HG03060 (cell line): ENCODE measurements around the gene ZBTB26.
"Not testable (repeated sequence)": the region's sequence is repeated elsewhere in the genome, so short reads cannot be mapped to it uniquely, and the experiment has no call there.

Experiments used
- ATAC-seq: cut with Tn5 transposase; IDR thresholded peaks from one replicate; pipeline ENCODE4 v1.9.1; 2021; ENCODE audit warnings: low read depth, moderate number of reproducible peaks; ENCODE audit not compliant: unreplicated experiment

The ZBTB26 gene

DNA sequence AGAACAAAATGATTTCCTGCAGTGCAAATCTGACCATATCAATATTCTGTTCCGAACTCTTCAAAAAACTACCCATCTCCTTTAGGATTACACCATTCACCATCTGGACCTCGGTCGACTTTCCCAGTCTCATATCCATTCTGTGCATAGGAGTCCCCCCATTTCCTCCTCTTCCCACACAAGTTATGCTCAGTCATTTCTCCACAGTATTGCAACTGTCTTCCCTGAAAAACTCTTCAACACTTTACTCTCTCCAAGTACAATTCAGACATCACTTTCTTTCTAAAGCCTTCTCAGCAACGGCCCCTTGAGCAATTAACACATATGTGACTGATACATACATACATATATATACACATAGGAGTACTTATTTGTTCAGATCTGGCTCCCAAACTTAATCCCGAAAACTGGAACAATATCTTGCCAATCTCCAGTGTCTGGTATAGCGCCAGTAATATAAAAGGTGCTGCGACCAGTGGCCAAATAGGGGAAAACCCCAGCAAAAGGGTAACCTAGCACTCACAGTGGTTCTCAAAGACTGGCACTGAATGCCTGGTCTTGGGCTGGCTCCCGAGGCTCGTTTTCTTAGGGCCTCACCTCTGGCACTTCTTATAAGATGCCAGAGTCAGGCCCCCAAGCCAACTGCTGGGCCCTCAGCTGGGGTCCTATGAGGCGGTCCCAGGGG lies 629 bp downstream of the ZBTB26 start:
- ATAC-seq = no peak

DNA sequence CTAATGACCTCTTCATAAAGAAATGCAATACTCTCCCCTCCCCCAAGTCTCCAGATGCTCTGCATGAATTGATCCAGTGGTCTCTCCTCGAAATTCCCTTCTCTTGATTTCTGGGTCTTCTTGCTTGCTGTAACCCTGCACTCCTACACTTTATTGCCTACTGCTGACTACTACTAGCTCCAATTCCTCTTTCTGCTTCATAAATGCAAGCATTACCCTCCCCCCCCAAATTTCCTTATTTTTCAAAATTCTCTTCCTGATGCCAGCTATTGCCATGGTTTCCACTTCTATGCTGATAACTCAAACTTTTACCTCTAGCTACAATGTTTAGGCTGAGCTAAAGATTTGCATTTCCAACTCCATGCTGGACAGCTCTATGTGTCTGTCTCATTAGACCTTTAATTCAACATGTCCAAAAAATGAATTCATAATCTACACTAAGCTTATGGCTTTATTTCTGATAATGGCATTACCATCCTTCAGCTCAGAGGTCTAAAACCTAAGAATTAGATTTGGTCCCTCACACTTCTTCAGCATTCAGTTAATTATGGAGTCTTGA lies 1.4 kb downstream of the ZBTB26 start:
- ATAC-seq = no peak

DNA sequence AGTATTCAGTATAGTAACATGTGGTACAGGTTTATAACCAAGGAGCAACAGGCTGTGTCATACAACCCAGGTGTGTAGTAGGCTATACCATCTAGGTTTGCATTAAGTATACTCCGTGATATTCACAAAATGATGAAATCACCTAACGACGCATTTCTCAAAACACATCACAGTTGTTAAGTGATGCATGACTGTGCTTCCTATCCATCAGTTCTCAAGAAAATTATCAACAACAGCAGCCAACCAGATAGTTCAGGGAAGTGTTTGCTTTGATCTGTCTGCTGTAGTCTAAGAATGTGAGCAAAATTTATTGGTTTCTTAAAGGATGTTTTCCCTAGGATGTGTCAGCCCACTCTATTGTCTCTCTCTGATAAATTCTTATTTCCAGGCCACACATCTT lies 7.4 kb downstream of the ZBTB26 start:
- no peak for ATAC-seq

DNA sequence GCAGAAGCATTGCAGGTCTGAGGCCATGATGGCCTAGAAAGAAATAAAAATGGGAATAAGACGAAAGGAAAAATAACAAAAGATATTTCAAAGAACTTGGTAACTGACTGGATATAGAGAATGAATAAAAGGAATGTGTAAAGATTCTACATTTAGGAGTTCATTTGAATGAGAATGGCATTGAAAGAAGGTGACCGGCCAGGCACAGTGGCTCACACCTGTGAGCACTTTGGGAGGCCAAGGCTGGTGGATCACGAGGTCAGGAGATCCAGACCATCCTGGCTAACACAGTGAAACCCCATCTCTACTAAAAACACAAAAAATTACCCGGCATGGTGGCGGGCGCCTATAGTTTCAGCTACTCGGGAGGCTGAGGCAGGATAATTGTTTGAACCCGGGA lies 8.6 kb downstream of the ZBTB26 start:
- no peak for ATAC-seq

DNA sequence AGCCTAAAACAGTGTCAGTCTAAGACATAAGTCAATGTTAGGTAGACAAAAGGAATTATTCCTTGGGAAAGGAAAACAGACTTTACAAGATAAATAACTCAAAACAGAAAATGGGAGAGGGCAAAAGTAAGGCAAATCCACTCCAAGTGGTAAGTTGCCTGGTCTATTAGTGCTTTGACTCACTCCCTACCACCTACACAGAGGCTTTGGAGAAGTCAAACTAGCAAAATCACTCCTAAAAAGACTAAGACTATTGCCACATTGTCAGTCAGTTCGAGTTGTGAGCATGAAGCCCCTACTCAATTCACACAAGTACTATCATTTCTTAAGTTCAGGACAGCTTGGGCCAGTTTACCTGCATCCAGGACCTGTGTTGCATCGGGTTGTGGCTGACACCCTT lies 13.0 kb downstream of the ZBTB26 start:
- ATAC-seq = no peak

DNA sequence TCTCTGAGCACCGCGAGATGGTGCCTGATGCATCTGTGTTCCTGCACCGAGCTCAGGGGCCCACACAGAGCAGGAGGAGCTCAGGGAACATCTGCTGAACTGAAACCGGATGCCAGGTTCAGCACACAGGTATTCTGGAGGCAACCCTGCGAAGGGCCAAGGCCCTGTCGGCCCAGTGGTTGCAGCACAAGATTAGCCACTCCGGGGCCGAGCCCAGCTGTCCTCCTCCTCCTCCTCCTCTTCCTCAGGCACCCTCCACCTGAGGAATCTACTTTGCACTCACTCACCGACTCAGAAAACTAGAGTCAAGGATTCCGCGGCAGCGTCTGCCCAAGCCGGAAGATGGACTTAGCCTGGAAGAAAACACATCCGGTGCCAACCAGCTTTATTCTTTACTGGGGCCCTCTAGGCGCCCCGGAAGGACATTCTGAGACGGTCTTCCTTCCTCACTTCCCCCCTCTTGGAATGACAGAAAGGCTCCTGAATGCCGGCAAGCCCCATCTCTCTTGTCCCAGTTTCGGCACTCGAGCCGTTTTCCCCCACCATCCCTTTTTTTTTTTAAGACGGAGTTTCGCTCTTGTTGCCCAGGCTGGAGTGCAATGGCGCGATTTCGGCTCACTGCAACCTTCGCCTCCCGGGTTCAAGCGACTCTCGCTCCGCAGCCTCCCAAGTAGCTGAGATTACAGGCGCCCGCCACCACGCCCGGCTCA lies 18.2 kb downstream of the ZBTB26 start, which contains the start of gene ZBTB6:
TSS of gene ZBTB6 (minus strand) at position 360 of the 710 bp plus-strand sequence. CDS start 1,251 bp downstream, outside the sequence.
- ATAC-seq = peak; percentile 92

DNA sequence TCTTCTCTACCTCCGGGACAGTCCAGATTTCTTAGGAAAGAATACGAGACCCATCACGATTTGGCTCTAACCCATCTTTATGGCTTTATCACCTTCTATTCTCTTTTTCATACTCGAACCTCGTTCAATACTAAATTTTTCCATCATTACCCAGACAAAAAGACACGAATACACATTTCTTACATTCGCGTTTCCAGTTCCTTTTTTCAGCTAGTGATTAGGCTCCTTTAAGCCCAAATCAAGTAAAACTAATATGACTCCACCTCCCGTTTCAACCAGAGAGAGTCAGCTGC lies 18.7 kb downstream of the ZBTB26 start:
- ATAC-seq = no peak

DNA sequence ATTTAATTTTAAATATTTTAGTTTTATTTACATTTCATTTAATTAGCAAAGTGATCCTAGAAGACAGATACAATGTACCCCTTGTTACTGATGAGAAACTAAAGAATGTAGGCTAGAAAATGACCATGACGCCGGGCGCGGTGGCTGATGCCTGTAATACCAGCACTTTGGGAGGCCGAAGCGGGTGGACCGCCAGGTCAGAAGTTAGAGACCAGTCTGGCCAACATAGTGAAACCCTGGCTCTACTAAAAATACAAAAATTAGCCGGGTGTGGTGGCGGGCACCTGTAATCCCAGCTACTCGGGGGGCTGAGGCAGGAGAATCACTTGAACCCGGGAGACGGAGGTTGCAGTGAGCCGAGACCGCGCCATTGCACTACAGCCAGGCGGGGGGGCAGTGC lies 25.2 kb downstream of the ZBTB26 start:
- not testable (repeated sequence) for ATAC-seq

DNA sequence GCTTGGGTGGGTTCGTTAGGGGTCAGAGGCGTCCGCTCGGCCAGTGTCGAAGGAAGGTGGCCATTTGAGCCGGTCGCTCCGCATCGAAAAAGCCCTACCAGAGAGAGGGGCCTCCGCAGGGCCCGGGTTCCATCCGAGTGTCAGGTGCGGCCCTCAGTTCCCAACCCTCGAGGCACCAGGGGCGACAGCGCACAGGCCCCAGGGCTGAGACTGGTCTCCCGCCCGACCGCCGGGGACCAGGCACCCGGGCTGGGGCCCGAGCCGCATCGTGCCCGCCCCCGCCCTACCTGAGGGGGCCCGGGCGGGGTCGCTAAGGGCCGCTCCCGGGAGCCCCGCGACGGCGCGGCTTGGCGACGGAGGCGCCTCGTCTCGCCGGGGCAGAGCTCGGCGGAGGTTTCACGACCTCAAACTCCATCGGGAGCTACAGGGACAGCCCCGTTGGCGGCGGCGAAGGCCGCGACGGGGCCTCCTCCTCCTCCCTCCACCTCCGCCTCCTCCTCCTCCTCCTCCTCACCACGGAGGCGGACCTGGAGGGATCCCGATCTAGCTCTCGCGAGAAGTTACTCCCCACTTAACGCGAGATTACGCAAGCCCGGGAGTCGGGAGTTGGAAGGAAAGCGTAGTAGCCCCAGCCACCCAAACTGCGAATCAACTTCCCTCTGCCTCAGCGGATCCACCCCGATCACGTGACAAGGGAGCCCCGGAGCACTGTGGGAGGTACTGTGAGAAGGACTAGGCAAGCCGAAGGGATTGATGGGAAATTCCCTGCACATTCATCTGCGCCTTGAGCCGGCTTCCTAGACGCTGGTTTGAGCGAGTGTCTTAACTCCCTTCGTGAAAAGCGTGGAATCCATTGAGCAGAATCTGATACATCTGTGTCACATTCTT lies 26.2 kb downstream of the ZBTB26 start, which contains the start of gene RC3H2:
TSS of gene RC3H2 (minus strand) at position 537 of the 888 bp plus-strand sequence. CDS start 7,850 bp downstream, outside the sequence.
- ATAC-seq = peak; percentile 79

DNA sequence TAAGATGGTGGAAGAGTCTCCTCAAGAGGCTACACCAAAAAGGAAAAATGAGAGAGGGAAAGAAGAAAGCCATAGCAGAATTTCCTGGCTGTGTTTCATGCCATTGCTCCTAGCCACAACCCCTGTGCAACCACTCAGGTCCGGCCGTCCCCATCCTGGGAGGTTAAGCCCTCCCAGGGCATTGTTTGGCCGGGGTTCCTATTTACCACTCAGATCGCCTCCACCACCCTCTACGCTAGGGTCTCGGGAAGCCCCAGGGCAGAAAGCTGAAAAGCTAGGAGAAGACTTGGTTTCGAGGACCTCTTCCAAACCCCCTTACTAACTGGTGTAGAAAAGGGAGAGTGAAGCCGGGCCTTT lies 26.9 kb downstream of the ZBTB26 start:
- ATAC-seq = peak; percentile 1

DNA sequence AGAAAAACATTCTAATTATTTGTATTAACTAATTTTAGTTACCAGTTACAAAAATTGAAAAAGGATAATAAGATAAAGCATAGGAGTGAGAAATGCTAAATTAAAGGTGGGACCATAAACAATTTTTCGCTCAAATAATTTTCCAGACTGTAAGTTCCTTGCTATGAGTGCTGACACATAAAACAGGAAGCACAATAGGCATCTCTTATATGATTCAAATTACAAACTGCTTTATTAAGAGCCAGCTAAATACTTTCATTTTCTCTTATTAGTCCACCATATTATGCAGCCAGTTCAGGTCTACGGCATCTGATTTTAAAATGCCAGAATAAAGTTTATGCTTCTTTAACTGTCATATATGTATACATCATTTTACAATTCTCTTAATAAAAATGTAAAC lies 30.5 kb downstream of the ZBTB26 start:
- ATAC-seq = no peak

DNA sequence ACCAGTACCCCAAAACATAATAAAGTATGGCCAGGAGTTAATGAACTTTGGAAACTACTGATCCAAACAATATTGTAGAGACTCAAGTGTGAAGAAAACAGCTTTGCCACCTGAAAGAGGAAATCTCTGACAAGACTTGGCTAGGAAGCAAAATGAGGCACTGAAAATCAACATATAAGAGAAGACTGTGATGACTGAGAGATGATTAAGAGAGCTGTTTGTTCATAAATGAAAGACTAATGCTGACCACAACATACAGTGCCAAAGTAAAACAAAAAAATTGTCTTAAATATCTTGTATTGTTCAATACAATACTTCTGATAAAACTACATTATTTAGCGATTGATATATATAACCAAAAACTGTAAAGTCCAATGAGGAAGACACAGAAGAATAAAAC lies 33.3 kb downstream of the ZBTB26 start:
- no peak for ATAC-seq

DNA sequence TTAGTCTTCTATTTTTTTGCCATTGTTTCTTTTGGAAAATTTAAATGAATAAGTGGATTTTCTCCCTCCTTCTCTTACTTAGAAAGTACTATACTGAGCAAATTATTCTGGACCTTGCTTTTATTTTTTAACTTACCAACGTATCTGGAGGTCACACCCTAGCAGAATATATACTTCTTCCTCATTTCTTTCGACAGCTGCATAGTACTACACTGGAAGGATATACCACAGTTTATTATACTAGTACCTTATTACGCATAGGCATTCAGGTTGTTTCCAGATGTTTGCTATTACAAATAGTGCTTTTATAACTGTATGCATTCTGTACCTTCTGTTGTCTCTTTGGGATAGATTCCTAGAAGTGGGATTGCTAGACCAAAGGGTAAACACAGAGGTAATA lies 42.8 kb downstream of the ZBTB26 start:
- no peak for ATAC-seq

DNA sequence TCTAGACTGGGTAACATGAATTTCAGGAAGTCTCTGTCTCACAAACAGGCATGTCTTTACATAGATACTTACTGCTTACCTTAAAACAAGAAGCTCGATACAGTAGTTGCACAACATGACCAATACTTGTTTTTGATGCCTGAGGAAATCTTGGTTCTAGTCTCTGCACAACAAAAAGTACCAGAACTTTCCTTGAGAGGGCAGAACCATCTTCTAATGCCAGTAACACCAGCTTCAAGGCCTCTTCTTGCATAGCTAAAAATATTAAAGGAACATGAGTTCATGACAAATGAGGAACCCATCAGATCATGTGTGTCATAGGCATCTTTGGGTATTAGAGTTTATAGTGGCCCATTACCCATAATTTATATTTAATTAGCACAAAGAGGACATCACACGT lies 48.2 kb downstream of the ZBTB26 start:
- ATAC-seq = no peak

DNA sequence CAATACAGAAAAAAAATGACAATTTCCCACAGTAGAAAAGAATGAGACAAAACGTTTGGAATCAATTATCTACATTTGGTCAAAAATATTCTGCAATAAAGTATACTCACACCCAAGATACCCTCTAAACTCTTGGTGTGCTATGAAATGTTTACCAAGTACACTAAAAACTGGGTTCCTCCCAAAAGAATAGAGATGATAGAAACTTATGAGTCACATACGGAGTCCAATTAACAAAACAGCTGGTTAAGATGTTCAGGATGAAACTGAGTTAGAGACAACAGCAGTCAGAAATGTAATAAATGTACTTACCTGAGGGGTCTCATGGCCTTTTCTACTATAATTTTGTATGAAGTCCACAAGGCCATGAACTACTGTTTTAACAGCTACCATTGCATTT lies 51.9 kb downstream of the ZBTB26 start:
- ATAC-seq = no peak

DNA sequence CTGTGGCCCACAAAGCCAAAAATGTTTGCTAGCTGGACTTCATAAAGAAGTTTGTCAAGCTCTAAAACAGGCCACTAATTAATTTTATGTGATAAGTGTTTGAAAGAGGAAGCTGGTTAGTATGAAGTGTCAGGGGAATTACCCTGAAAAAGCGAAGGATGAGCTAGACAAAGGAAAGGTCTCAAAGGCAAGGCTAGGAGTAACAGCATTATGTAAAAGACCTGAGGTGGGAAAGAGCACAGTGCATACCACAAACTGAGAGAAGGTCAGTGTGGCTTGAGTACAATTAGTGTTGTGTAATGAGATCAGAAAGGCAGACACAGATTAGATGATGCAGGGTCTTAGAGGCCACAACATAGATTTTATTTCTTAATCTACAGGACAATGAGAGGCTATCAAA lies 55.8 kb downstream of the ZBTB26 start:
- ATAC-seq = no peak

DNA sequence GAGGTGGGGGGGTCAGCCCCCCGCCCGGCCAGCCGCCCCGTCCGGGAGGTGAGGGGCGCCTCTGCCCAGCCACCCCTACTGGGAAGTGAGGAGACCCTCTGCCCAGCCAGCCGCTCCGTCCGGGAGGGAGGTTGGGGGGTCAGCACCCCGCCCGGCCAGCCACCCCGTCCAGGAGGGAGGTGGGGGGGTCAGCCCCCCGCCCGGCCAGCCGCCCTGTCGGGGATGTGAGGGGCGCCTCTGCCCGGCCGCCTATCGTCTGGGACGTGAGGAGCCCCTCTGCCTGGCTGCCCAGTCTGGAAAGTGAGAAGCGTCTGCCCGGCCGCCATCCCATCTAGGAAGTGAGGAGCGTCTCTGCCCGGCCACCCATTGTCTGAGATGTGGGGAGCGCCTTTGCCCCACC lies 64.0 kb downstream of the ZBTB26 start:
- ATAC-seq = not testable (repeated sequence)

DNA sequence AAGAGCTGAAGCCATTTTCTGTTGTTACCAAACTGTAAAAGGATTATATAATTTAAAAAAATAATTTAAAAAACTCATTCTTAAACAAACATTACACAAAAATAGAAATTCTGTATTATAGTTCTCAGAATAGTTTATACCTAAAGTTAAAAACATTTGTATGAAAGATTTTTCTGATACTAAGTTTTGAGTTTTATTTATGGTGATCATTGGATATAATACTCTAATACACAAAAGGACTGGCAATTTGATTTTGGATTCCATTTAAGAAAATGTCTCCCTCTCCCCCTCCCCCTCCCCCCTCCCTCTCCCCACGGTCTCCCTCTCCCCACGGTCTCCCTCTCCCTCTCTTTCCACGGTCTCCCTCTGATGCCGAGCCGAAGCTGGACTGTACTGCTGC lies 65.2 kb downstream of the ZBTB26 start:
- no peak for ATAC-seq
